Thoracic aorta (tissue), 2 donors: Measurements from ENCODE around the gene MRE11. TPM values are rescaled to one million over a fixed set of nuclear protein-coding genes. Genes with fewer than 3 reads are reported as not detected.

Source experiments
- ATAC-seq: fragments of 150-250 bp; one replicate; pipeline ENCODE4 v1.8.0; 2017; ENCODE audit warnings: low read depth; ENCODE audit not compliant: insufficient number of reproducible peaks, low FRiP score
- DNase-seq: peaks from one replicate; pipeline ENCODE4 v3.0.0-alpha.2; 2020; ENCODE audit warnings: low spot score
- H3K27ac ChIP-seq, 2 donors: fragments of 200-600 bp; sonication (generic); 1 replicate in 1 of 2; 2 replicates in 1 of 2; pipeline ENCODE4 v1.5.1; 2016; ENCODE audit warnings: mild to moderate bottlenecking in 2 of 2, moderate library complexity in 2 of 2
- H3K27me3 ChIP-seq: fragments of 200-600 bp; sonication (generic); replicated peaks from 2 replicates; pipeline ENCODE4 v1.6.0; 2016; ENCODE audit warnings: mild to moderate bottlenecking; ENCODE audit not compliant: insufficient read depth
- H3K36me3 ChIP-seq: fragments of 200-600 bp; sonication (generic); one replicate; pipeline ENCODE4 v1.5.1; 2016
- H3K4me1 ChIP-seq, 2 donors: fragments of 200-600 bp; sonication (generic); 1 replicate in 1 of 2; 2 replicates in 1 of 2; pipeline versions ENCODE4 v1.5.1 to v1.6.0; 2016; ENCODE audit warnings: low read depth in 2 of 2, mild to moderate bottlenecking in 1 of 2; ENCODE audit not compliant: control insufficient read depth in 1 of 2
- H3K4me3 ChIP-seq: fragments of 200-600 bp; sonication (generic); 2 replicates; pipeline ENCODE4 v1.5.1; 2016; ENCODE audit warnings: mild to moderate bottlenecking
- H3K9me3 ChIP-seq: fragments of 200-600 bp; sonication (generic); 2 replicates; pipeline ENCODE4 v1.5.1; 2016
- total RNA-seq, 2 donors: library from RNA; depleted of rRNA; stranded (reverse); fragments of >200 nt; gene quantifications; one replicate each; pipeline versions ENCODE4 v1.1.0 to v1.2.3, GENCODE V29; 2016
- TF ChIP-seq, protein P1 (sequence below): fragments of 200-600 bp; sonication (generic); IDR thresholded peaks from one replicate; pipeline ENCODE4 v1.5.1; 2019; ENCODE audit warnings: antibody characterized with exemption

Gene MRE11
- total RNA-seq, 2 donors from 2014 or later = 7.9 to 12.6 TPM

DNA sequence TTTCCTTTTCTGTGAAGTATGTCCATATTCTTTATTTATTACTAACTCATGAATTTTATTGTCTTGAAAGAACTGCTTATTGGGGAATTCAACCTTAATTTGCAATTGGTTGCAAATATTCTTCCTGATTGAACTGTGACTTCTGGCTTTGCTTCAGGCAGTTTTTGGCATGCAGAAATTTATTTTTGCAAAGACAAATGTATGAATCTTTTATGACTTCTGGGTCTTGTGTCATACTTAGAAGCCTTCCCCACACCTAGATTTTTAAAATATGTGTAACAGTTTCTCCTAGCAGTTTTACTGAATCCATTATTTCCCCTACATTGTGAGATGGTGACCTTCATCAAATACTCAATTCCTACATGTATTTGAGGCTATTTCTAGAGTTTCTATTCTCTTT is 12.3 kb downstream of the MRE11 start:
- Histone ChIP-seq H3K27ac (no peak overlapping the region), H3K36me3 (peaks cover 3% of the 10 kb centered on the region), H3K9me3 (no peaks in the 10 kb centered on the region), H3K4me1 (no peaks in the 10 kb centered on the region), H3K4me3 (no peak overlapping the region), H3K27me3 (no peaks in the 10 kb centered on the region)
- ATAC-seq = no peak
- TF ChIP-seq, protein P1, sequence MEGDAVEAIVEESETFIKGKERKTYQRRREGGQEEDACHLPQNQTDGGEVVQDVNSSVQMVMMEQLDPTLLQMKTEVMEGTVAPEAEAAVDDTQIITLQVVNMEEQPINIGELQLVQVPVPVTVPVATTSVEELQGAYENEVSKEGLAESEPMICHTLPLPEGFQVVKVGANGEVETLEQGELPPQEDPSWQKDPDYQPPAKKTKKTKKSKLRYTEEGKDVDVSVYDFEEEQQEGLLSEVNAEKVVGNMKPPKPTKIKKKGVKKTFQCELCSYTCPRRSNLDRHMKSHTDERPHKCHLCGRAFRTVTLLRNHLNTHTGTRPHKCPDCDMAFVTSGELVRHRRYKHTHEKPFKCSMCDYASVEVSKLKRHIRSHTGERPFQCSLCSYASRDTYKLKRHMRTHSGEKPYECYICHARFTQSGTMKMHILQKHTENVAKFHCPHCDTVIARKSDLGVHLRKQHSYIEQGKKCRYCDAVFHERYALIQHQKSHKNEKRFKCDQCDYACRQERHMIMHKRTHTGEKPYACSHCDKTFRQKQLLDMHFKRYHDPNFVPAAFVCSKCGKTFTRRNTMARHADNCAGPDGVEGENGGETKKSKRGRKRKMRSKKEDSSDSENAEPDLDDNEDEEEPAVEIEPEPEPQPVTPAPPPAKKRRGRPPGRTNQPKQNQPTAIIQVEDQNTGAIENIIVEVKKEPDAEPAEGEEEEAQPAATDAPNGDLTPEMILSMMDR = no peak
- DNase-seq = no peak

DNA sequence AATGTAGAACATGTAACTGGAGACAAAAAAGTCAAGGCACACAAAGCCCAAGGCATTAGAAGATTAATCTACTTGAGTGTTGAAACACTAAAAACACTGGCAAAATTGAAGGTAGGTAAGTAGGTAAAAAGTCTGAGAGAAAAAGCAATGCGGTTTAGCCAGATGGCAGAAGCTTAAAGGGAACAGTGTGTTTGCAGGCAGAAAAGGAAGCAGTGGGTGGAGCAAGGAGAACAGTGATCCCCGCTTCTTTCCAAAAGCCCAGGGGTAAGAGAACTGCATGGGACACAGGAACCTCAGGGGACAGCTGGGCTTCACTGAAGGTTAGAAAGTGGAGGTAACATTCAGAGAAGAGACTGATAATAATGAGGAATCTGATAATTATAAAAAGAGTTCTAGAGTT is 16.0 kb downstream of the MRE11 start:
- H3K27me3 ChIP-seq = no peaks in the 10 kb centered on the region
- no peak for ATAC-seq
- H3K4me3 ChIP-seq = no peak overlapping the region
- DNase-seq = no peak
- H3K9me3 ChIP-seq = no peaks in the 10 kb centered on the region
- TF ChIP-seq, protein P1 = no peak
- H3K27ac ChIP-seq = no peak overlapping the region
- peaks cover 3% of the 10 kb centered on the region for H3K36me3 ChIP-seq
- no peaks in the 10 kb centered on the region for H3K4me1 ChIP-seq

DNA sequence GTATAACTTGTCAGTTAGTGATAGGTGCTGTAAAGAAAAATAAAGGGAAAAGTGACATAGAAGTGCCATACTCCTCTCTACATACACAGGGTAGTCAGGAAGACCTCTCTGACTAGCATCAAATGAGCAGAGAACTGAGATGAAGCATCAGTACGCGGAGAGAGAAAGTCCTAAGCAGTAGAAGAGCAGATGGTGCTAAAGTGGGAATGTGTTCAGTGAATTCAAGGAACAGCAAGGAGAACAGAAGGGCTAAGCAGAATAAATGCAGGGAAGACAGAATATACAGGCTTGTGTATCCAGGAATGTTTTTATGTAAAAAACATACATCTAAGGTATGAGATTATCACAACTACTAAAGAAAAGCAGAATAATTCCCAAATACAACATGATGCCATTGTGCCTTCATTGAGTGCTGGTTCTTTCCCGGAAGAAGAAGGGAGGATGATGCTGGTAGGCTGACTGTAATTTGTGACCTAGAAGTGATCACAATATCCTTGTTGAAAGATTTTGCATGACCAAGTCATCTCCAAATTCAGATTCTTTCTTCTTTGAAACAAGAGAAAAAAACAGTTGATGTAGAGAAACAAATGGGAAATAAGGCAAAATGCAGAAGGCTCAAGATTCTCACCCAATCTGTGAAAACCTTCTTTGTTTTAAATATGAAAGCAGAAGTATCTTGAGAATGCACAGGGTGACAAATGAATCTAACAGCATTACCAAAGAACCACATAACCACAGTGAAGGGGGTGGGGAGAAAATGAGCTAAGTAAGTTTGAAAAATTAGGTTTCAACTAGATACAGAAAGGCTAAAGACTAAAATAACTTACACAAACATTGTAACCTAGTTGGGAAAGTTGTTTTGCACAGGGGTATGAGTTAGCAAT is 20.5 kb downstream of the MRE11 start:
- Histone ChIP-seq H3K9me3 (no peaks in the 10 kb centered on the region), H3K27me3 (no peaks in the 10 kb centered on the region), H3K4me1 (no peaks in the 10 kb centered on the region), H3K27ac (no peak overlapping the region), H3K36me3 (peaks cover 11% of the 10 kb centered on the region), H3K4me3 (no peak overlapping the region)
- TF ChIP-seq, protein P1 = no peak
- DNase-seq (no peak), ATAC-seq (no peak)

DNA sequence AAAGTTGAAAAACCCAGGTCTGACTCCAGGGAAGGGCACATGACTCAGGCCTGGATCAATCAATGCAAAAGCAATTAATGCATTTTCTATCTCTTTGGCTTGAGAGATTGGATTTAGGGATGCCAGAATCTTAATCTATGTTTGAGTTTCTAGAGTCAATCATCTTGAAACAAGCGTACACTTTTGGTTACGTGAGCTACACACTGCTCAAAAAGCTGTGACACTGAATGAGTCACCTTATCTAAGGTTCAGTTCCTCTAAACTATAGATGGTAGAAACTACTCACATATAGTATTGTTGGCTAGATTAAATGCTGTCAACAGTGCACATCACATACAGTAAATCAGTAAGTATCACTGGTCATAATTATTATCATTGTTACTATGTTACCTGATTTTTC is 24.2 kb downstream of the MRE11 start:
- Histone ChIP-seq H3K36me3 (peaks cover 25% of the 10 kb centered on the region), H3K4me1 (no peaks in the 10 kb centered on the region), H3K9me3 (no peaks in the 10 kb centered on the region), H3K4me3 (no peak overlapping the region), H3K27ac (no peak overlapping the region), H3K27me3 (no peaks in the 10 kb centered on the region)
- TF ChIP-seq, protein P1 = no peak
- ATAC-seq (no peak), DNase-seq (no peak)

DNA sequence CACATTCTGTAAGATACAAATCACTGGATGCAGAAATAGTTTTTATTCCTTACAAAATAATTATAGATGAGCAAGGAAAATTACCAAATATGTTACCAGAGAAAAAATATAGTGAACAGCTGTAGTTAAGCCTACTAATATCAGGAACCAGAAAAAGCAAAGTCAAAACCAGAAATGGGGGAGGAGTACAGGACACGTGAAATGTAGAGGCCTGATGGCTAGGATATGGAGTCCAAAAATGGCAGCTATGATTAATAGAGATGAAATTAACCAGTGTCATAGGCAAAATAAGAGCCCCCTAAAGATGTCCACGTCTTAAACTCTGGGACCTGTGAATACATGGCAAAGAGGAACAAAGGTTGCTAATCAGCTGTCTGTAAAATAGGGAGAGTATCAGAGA is 34.1 kb downstream of the MRE11 start:
- no peak for ATAC-seq
- no peak for DNase-seq

More for the DNA sequence above, 34.1 kb downstream of the MRE11 start:
- TF ChIP-seq, protein P1 = no peak
- Histone ChIP-seq H3K4me3 (no peak overlapping the region), H3K27me3 (no peaks in the 10 kb centered on the region), H3K9me3 (no peaks in the 10 kb centered on the region), H3K36me3 (peaks cover 10% of the 10 kb centered on the region), H3K27ac (no peak overlapping the region), H3K4me1 (no peaks in the 10 kb centered on the region)
